Neural progenitor cell (in vitro differentiated cells): Measurements from ENCODE around the gene CHMP4B. TPM values are rescaled to one million over a fixed set of nuclear protein-coding genes. Genes with fewer than 3 reads are reported as not detected.

Experiments used
- DNase-seq: peaks from one replicate; pipeline ENCODE4 v3.0.0-alpha.2; 2016; ENCODE audit warnings: low spot score
- H2AFZ ChIP-seq: fragments of 200-600 bp; sonication (generic); replicated peaks from 2 replicates; pipeline ENCODE4 v1.6.1; 2016; ENCODE audit warnings: antibody characterized with exemption
- H3F3A ChIP-seq: fragments of 200-600 bp; sonication (generic); 2 replicates; pipeline ENCODE4 v1.6.1; 2016; ENCODE audit warnings: antibody characterized with exemption, low read depth
- H3K27ac ChIP-seq: fragments of 200-600 bp; sonication (generic); 2 replicates; pipeline ENCODE4 v1.5.1; 2016; ENCODE audit warnings: mild to moderate bottlenecking
- H3K27me3 ChIP-seq: fragments of 200-600 bp; sonication (generic); 2 replicates; pipeline ENCODE4 v1.6.1; 2016; ENCODE audit warnings: mild to moderate bottlenecking, moderate library complexity
- H3K36me3 ChIP-seq: fragments of 200-600 bp; sonication (generic); 2 replicates; pipeline ENCODE4 v1.5.1; 2016
- H3K4me1 ChIP-seq: fragments of 200-600 bp; sonication (generic); 2 replicates; pipeline ENCODE4 v1.6.1; 2016; ENCODE audit warnings: mixed run types
- H3K4me2 ChIP-seq: fragments of 200-600 bp; sonication (generic); 2 replicates; pipeline ENCODE4 v1.6.1; 2016
- H3K4me3 ChIP-seq: fragments of 200-600 bp; sonication (generic); 2 replicates; pipeline ENCODE4 v1.5.1; 2016
- H3K79me2 ChIP-seq: fragments of 200-600 bp; sonication (generic); 2 replicates; pipeline ENCODE4 v1.6.1; 2016; ENCODE audit warnings: low read depth
- H3K9ac ChIP-seq: fragments of 200-600 bp; sonication (generic); 2 replicates; pipeline ENCODE4 v1.6.1; 2016
- H3K9me3 ChIP-seq: fragments of 200-600 bp; sonication (generic); 2 replicates; pipeline ENCODE4 v1.5.1; 2016; ENCODE audit warnings: low read depth
- H4K20me1 ChIP-seq: fragments of 200-600 bp; sonication (generic); 2 replicates; pipeline ENCODE4 v1.6.1; 2016; ENCODE audit warnings: low read depth
- H3K27ac Mint-ChIP-seq: 3 replicates; pipeline ENCODE4 v1.8.0; 2021; ENCODE audit warnings: mixed read lengths
- H3K27me3 Mint-ChIP-seq: 2 replicates; pipeline ENCODE4 v1.8.0; 2022; ENCODE audit warnings: low read depth, mild to moderate bottlenecking, inconsistent platforms, moderate library complexity, mixed read lengths; ENCODE audit not compliant: insufficient read depth
- H3K36me3 Mint-ChIP-seq: 3 replicates; pipeline ENCODE4 v1.8.0; 2021; ENCODE audit warnings: mixed read lengths
- H3K4me1 Mint-ChIP-seq: 3 replicates; pipeline ENCODE4 v1.8.0; 2021; ENCODE audit warnings: mixed read lengths
- H3K4me3 Mint-ChIP-seq: 3 replicates; pipeline ENCODE4 v1.8.0; 2021; ENCODE audit warnings: mild to moderate bottlenecking, moderate library complexity, mixed read lengths
- H3K9me3 Mint-ChIP-seq: 3 replicates; pipeline ENCODE4 v1.8.0; 2020; ENCODE audit warnings: mixed read lengths
- EZH2 ChIP-seq: fragments of 200-600 bp; sonication (generic); IDR thresholded peaks from 2 replicates; pipeline ENCODE4 v1.6.1; 2017; ENCODE audit warnings: antibody characterized with exemption, mild to moderate bottlenecking, moderate library complexity
- EZH2phosphoT487 ChIP-seq: fragments of 200-600 bp; sonication (generic); IDR thresholded peaks from 2 replicates; pipeline ENCODE4 v1.6.1; 2017; ENCODE audit warnings: antibody characterized with exemption
- total RNA-seq: library from RNA; depleted of rRNA; stranded (reverse); fragments of >200 nt; gene quantifications from 2 replicates; pipeline ENCODE4 v1.2.3, GENCODE V29; 2015; ENCODE audit warnings: low replicate concordance
- TF ChIP-seq, protein P1 (sequence below): fragments of 200-600 bp; sonication (generic); IDR thresholded peaks from 2 replicates; pipeline ENCODE4 v1.5.1; 2017; ENCODE audit warnings: antibody characterized with exemption, mild to moderate bottlenecking

The CHMP4B gene
- total RNA-seq, 1 donor from 2014 or later: 40.7 TPM

DNA sequence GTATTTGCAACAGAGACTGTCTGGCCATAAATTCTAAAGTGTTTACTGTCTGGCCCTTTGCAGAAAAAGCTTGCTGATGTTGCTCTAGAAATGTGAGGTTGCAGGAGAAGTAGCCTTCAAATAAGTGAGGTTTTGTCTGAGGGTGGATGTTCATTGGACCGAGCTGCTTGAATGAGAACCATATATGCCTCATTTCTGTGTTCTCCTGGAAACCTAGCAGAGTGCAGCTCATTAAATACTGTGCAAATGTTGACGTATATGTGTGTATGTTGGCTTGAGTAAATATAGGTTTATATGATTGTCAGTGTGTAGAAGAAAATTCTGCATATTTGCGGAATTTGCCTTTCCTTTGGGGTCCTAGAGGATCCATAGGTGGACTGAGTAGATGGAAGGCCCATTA lies 39.0 kb downstream of the CHMP4B start:
- no peak overlapping the region for H3K27ac ChIP-seq
- H3K4me2 ChIP-seq: no peak overlapping the region
- peaks cover 3% of the 10 kb centered on the region for H3K4me1 ChIP-seq
- H3K9me3 ChIP-seq: no peaks in the 10 kb centered on the region
- no peaks in the 10 kb centered on the region for H3F3A ChIP-seq
- H3K9ac ChIP-seq: no peak overlapping the region
- H3K36me3 Mint-ChIP-seq: peaks cover 46% of the 10 kb centered on the region
- H2AFZ ChIP-seq: no peak overlapping the region
- peaks cover 5% of the 10 kb centered on the region for H3K27me3 Mint-ChIP-seq
- H3K27me3 ChIP-seq: no peaks in the 10 kb centered on the region
- H3K27ac Mint-ChIP-seq: no peak overlapping the region
- H4K20me1 ChIP-seq: peaks cover 8% of the 10 kb centered on the region
- no peaks in the 10 kb centered on the region for H3K9me3 Mint-ChIP-seq
- no peaks in the 10 kb centered on the region for H3K36me3 ChIP-seq
- H3K4me1 Mint-ChIP-seq: peaks cover 11% of the 10 kb centered on the region
- peaks cover 17% of the 10 kb centered on the region for H3K79me2 ChIP-seq
- DNase-seq: no peak
- H3K4me3 Mint-ChIP-seq: no peak overlapping the region
- TF ChIP-seq EZH2 (no peak), EZH2phosphoT487 (no peak)
- TF ChIP-seq, protein P1, sequence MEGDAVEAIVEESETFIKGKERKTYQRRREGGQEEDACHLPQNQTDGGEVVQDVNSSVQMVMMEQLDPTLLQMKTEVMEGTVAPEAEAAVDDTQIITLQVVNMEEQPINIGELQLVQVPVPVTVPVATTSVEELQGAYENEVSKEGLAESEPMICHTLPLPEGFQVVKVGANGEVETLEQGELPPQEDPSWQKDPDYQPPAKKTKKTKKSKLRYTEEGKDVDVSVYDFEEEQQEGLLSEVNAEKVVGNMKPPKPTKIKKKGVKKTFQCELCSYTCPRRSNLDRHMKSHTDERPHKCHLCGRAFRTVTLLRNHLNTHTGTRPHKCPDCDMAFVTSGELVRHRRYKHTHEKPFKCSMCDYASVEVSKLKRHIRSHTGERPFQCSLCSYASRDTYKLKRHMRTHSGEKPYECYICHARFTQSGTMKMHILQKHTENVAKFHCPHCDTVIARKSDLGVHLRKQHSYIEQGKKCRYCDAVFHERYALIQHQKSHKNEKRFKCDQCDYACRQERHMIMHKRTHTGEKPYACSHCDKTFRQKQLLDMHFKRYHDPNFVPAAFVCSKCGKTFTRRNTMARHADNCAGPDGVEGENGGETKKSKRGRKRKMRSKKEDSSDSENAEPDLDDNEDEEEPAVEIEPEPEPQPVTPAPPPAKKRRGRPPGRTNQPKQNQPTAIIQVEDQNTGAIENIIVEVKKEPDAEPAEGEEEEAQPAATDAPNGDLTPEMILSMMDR: no peak
- H3K4me3 ChIP-seq: no peak overlapping the region

DNA sequence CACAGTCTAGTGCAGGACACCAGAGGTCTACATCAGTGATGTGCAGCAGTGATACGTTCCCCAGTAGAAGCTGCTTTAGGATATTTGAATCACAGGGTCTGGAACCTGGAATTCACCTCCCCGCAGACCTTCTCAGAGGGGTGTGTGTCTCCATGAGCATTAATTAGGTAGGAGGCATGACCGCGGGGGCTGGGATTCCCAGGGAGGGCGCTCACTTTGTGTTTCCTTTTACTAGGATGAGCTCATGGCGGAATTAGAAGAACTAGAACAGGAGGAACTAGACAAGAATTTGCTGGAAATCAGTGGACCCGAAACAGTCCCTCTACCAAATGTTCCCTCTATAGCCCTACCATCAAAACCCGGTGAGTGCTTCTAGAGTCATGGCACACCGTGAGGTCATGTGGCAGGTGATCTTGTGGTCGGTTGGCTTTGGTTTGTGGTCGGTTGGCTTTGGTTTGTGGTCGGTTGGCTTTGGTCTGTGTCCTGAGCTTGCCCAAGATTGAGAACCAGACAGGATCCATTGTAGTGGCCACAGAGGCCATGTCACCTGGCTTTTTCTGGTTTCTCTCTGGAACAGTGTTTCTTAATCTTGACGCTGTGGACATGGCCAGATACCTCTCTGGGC lies 40.8 kb downstream of the CHMP4B start:
- Histone ChIP-seq H3K9ac (no peak overlapping the region), H3K27ac (no peak overlapping the region), H2AFZ (no peak overlapping the region), H4K20me1 (peaks cover 4% of the 10 kb centered on the region), H3K9me3 (no peaks in the 10 kb centered on the region), H3K4me3 (no peak overlapping the region), H3K4me2 (no peak overlapping the region), H3K79me2 (peaks cover 3% of the 10 kb centered on the region), H3K36me3 (no peaks in the 10 kb centered on the region), H3K27me3 (no peaks in the 10 kb centered on the region), H3F3A (no peaks in the 10 kb centered on the region), H3K4me1 (no peaks in the 10 kb centered on the region)
- no peak for TF ChIP-seq EZH2
- TF ChIP-seq, protein P1: no peak
- no peak overlapping the region for H3K4me3 Mint-ChIP-seq
- no peaks in the 10 kb centered on the region for H3K27me3 Mint-ChIP-seq
- DNase-seq: no peak
- H3K27ac Mint-ChIP-seq: no peak overlapping the region
- H3K36me3 Mint-ChIP-seq: peaks cover 46% of the 10 kb centered on the region
- H3K9me3 Mint-ChIP-seq: no peaks in the 10 kb centered on the region
- H3K4me1 Mint-ChIP-seq: no peaks in the 10 kb centered on the region

DNA sequence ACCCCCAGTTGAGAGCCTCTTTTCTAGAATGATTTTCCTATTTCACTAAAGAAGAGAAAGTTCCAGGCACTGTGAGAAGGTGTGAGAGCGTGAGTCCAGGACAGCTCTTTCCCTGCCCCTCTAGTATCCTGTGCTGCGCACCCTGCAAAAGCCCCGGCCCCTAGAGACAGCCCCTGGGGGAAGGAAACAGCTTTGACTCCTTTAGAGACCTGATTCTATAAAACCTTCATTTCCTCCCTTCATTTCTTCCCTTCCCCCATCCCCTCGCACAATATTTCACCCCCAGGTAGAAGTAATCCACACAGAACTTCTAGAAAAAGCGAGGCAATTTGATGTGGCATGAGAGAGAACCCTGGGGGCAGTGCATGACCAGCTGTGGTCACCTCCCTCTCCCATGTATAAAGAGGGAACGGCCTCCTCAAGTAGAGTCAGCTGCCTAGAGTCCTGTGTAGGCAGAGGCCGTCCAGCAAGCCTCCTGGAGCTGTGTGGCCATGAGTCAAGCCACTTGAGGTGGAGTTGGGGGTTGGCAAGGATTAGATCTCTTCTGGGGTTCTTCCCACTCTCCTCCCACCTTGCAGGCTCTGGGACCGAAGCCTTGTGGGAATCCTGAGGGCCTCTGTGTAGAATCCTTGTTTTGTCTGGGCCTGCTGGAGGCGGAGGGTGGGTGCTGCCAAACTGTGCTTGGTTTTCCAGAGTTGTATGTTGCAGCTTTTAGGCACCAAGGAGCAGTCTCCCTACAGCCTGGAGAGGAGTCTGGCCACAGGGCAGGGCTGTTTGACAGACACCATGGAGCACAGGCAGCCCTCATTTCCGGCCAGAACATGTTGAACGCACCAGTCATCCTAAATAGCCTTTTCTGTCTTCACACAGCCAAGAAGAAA lies 41.7 kb downstream of the CHMP4B start:
- H2AFZ ChIP-seq: no peak overlapping the region
- no peaks in the 10 kb centered on the region for H3K9me3 ChIP-seq
- H3F3A ChIP-seq: no peaks in the 10 kb centered on the region
- no peaks in the 10 kb centered on the region for H3K4me1 ChIP-seq
- Mint-ChIP-seq H3K9me3 (no peaks in the 10 kb centered on the region), H3K27ac (no peak overlapping the region), H3K4me1 (no peaks in the 10 kb centered on the region), H3K27me3 (no peaks in the 10 kb centered on the region), H3K36me3 (peaks cover 51% of the 10 kb centered on the region), H3K4me3 (no peak overlapping the region)
- DNase-seq: no peak
- no peak overlapping the region for H3K4me2 ChIP-seq
- H3K27me3 ChIP-seq: no peaks in the 10 kb centered on the region
- no peak for TF ChIP-seq EZH2
- TF ChIP-seq EZH2phosphoT487: no peak
- TF ChIP-seq, protein P1: no peak
- H3K4me3 ChIP-seq: no peak overlapping the region
- no peaks in the 10 kb centered on the region for H3K36me3 ChIP-seq
- no peaks in the 10 kb centered on the region for H3K79me2 ChIP-seq
- no peak overlapping the region for H3K9ac ChIP-seq
- H4K20me1 ChIP-seq: peaks cover 4% of the 10 kb centered on the region
- H3K27ac ChIP-seq: no peak overlapping the region
